ENCODE data around the gene ELAVL4.

Gene ELAVL4

DNA sequence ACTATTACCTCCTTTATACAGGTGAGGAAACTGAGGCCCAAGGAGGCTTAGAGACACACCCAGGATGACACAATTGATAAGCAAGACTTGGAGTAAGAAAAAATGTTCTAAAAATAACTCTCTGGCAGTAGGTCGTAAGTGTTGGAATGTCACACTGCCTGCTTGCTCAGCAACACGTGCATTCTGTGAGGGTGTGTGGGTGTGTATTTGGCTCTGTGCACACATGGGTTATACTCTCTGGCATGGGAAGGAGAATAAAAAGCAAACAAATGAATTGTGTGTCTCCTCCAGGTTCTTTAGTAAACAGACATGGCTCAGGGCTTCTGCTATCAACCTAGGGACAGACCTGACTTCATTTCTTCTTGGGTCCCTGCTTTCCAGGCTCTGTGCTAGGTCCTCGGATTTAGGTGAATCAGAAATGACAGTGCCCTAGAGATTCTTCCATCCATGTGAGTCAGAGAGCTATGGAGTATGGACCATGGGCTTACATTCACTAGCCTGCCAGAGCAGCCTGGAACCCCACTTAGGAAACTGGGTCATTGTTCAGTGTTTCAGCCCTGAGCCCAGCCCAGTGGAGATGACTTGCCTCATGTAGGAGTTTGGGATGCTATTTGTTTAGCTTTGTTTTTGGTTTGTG lies 72.4 kb downstream of the ELAVL4 start:
- no peak for DNase-seq

DNA sequence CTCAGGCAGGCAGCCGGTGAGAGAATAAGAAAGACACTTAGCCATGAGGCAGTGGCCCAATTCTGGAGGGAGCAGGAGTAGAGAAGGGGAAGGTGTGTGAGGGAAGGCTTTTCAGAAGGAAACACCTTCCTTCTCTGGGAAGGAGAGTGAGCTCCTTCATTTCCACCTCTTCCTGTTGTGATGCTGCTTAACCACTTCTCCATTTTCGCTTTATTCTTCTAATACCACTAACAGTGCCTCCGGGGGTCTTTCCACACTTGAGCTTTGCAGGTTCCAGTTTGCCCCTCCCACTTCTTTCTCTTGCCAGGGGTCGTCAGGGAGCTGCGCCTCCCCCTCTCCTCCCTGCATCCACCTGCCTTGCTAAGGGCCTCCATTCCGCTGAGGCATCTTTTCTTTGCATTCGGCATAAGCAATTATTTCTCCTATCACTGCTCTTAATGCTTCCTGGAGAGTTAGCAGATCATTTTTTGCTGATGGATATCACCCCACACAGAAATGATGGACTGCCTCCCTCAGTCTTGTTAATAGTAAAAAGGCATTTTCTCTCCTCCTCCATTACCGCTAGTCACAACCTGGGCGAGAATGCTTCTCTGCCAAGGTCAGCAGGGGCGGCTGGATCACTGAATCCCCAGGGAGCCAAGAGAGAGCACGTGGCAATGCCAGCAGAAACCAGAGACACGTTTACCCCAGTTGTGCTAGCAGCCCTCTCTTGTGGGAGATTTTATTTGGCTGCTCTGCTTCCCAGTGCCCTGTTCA lies 74.8 kb downstream of the ELAVL4 start:
- no peak for DNase-seq

DNA sequence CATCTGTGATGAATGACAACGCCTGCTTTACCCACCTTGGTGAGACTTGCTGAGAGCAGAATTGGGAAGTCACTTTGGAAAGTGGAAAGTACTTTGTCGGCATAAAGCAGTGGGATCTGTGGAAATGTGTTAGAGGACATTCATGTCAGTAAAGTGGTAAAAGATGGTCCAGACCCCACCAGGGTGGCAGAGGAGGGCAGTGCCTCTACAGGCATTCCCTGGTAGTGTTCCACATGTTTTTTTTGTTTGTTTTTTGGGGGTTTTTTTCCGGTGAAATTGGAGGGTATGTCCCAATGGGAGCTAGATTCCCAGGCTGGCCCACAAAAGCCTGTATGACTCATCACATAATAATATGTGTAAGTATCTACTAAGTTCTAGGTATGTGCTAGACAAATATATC lies 80.6 kb downstream of the ELAVL4 start:
- DNase-seq, result no peak

DNA sequence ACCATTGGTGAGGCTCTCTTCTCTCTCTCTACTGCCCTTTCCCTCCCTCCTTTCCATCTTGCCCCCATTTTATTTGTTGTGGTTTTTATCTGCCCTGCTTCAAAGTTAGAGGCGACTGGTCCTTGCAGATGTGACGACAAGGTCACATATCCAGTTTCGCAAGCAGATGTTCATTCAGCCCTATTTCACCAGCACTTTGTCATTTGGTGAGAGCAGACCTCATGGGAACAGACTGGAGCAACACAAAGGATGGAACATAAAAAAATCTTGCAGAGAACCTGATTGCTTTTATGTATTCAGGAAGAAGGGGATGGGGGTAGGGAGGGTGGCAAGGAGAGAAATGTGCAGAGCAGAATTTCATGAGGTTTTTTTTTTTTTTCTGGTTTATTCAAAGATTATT lies 84.3 kb downstream of the ELAVL4 start:
- DNase-seq, result no peak

DNA sequence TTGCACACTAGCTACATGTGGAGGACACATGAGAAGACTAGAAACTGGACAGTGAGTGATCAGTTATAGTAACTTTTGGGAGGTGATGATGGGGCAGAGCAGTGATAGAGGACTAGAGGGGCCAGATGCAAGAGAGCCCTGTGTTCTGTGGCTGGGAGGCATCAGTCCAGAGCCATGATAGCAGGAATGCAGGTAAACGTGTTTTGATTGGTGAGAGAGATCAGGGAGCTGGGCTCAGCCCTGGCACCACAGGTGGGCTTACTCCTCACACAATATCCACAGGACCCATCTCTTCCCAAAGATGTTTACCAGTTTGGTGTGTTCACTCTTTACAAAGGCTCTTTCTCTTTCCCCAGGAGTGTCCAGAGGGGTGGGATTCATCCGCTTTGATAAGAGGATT lies 86.5 kb downstream of the ELAVL4 start:
- no peak for DNase-seq

DNA sequence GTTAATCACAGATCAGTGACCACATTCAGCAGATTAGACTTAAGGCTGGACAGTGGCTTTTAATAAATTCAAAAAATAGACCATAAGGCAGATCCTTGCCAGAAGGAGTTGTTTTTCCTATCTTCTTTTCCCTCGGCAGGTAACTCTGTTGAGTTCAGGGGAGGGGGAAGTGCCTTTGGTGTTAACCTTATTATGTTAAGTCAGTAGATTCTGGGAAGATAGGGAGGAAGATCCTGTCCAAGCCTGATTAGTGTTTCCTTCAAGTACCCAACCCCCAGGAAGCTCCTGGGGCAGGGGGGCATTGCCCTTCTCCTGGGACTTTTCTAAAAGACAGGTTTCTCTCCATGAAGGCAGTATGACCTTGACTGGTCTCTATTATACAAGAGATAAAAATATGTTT lies 87.4 kb downstream of the ELAVL4 start:
- DNase-seq, result no peak

DNA sequence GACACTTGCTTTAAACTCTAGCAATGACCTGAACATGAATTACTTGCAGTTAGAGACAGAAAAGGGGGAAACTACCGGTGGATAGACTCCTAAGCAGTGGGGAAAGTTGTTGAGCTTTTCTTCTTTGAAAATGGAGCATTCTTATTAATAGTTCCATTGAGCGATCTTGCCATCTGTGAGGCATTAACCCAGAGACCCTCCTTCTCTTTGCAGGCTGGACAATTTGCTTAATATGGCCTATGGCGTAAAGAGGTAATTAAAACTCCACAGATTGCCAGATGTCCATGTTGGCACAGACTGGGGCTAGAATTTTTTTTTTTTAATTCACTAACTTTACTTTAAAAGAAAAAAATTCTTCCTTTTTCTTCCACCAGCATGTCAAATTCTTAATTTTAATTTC lies 88.5 kb downstream of the ELAVL4 start:
- DNase-seq, result no peak

DNA sequence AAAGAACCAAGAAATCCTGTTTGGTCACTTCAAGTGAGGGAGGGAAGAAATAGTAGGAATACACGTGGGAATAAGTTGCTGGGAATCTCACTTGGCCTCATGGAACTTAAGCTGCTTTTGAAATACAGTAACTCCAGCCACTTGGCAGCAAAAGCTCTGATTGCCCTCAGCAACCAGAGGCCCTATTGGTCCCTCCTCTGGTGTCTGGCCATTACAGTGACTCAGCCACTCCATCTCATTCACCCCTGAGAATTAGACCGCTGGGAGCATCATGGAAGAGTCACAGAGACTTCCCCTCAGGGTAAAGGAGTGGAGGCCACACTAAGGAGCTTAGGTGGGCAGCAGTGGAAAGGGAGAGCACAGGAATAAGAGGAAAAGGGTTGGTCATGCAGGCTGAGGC lies 99.6 kb downstream of the ELAVL4 start:
- no peak for DNase-seq

DNA sequence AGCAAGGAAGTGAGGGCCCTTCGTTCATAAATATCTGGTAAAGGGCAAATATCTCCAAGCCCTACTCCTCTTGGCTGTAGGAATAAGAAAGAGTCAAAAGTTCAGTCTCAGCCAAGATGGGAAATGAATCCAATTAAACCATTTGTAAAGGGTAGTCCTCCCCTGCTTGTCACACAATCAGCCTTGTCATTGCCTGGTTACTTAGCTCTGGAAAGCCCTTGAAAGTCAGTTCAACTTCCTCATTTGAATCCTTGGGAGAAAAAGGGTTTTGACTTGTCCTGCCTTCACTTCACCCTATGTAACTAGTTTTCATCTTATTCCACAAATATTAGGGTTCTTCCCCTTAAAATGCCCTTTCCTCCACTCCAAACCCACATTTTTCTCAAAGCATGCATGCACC lies 100.0 kb downstream of the ELAVL4 start:
- DNase-seq, result no peak

DNA sequence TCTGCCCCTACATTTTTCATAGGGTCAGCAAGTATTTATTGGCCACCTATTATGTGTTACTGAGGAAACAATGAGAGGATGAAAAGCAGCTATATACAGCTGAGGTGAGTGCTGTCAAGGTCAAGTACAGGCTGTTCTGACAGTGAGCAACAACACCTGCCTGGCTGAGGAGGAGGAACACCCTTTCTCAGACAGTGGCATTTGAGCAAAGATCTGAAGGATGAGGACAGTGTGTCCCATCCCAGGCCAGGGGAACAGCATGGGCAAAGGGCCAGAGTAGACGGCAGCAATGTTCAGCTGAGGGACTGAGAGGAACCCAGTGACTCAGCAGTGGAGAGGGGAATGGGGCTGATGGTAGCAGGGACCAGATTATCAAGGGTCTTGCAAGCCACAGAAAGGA lies 101.0 kb downstream of the ELAVL4 start:
- no peak for DNase-seq

DNA sequence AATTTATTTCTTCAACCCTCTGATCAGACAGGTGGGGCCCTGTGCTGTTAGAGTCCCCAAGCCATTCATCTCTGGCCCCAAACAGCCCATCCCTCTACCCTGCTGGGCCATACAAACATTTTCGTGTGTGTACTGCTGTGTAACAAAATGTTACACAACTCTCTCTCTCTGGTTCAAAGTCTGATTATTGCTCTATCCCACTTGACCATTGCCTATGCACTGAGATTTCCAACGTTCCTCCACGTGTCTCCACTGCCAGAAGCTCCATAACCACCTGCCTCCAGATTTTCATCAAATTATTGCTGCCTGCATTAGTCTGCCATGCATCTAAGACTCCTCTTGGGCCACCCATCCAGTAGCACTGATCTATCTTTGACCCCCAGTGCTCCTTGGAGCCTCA lies 104.8 kb downstream of the ELAVL4 start:
- DNase-seq, result no peak

DNA sequence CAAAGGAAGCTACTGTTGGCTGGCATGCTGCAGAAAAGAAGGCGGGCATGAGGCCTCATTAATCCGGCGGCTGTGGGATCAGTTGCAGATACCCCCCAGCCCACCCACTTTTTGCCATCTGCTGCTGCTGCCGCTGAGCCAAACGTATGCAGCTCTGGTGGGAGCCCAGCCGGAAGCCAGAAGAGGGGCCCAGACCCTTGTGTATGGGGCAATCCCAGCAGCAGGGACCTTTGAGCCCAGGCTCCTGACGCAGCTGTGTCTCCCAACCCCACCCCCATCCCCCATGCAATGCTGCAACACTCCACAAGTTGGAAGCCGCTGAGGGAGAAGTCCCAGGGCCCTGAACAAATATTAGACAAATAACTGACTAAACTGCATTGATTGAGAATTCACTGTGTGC lies 106.0 kb downstream of the ELAVL4 start:
- DNase-seq, result no peak

DNA sequence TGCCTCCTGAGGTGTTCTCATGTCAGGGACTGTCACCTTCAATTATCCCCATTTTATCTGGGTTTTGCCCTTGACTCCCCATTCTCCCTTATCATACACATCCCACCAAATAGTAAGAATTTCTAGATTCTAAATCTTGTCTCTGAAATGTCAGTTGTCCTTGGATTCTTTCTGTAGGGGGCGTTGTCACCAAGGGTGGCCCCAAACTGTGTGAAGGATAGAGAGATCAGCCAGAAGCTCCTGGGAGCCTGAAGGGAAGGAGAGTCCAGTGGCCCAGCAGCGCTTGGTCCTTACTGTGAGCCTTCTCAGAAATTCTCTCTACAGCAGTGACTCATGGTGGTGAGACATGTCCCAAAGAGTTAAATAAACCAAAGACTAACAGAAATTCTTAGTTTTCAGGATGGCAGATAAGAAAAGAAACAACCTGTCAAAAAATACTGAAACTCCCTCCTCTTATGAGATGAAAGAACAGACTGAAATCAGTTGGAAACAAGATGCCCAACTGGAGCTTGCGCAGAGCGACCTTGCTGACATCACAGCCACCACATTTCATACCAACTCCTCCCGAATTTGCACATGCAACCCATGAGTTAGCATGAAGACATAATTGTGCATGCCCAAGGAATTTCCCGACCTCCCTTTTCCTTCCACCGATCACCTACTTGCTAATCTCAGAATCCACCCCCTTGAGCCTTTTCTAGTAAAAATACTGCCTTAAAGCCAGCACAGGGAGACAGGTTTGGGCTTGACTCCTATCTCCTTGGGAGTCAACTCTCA lies 109.8 kb downstream of the ELAVL4 start:
- no peak for DNase-seq

DNA sequence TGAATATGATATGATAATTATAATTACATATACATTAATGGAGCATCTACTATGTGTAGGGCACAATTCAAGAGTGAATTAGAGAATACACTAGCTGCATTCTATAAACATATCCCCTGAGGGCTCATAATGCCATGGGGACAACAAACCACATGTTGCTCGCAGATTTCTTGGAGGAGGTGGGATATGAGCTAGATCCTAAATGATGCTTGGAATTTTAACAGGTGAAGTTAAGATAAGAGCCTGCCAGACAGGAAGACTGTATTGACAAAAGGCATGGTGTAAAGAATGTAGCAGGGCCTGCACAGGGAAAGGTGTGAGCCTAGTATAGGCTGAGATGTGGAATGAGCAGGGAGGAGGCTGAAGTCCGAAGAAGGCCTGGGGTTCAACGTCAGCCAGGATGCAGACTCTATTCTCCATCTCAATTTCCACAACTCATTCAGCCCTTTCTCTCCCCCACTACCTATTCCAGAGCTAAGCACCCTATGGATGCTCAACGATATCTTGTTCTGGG lies 120.2 kb downstream of the ELAVL4 start:
- no peak for DNase-seq

DNA sequence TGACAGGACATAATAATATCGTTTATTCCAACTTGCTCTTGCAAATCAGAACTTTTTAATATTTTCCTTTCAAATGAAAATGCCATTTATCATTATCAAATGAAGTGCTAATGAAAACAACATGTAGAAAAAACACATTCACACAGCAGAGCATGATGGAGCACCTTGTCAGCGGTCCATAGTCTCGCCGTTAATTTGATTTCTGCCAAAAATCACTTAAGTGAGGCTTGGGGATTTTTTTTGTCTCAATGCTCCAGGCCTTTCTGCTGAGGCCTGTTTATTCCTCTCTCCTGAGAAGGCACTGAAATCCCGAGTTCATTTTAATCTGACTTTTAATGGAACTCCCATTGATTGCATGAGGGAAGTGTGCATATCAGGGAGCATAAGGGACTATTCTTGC lies 122.5 kb downstream of the ELAVL4 start:
- no peak for DNase-seq

DNA sequence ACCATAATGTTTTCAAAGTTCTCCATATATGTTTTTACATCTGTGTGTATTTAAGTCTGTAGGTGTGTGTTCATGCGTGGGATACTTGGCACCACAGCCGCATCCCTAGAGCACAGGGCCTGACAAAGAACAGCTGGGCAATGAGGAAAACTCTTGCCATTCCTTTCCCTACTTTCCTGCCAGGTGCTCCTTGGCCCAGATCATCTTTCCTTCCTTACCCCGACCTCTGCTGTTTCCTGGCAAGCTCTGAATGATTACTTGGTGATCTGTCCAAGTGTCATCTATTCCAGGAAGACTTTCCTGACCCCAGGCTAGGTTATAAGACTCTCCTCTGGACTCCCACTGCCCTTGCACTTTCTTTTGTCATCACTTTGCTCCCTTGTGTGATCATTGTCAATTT lies 123.6 kb downstream of the ELAVL4 start:
- no peak for DNase-seq

DNA sequence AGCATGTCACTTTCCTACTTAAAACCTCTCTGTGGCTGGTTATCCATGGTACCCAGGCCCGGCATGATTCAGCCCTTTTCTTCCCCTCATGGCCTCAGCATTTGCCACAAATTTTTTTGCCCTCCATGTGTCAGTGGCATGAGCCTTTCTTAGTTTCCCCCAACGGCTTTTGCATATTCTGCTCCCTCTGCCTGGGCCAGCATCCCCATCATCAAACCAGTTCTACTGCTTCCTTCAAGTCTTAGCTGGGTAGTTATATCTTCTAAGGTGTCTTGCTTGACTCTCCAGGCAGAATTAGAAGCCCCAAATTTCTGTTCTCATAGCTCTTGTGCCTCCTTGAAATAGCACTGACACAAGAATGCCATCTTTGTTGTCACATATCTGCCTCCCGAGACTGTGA lies 127.9 kb downstream of the ELAVL4 start:
- DNase-seq, result no peak

DNA sequence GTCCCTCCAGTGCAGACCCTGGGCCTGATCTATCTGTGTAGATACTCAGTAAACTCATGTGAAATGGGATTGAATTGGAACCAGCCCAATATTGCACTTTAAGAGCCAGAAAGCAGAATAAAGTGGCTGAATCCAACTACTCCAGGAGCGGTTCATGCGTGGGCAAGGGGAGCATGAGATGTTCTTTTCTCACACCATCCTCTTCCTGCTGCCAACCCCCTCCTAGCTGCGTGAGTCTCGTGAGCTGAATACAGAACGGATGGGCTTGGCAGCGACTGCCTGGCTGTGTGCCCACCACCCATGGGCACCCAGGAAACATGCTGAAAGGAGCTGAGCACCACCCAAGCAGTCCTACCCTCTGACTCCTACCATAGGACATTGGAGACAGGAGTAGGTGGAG lies 128.3 kb downstream of the ELAVL4 start:
- no peak for DNase-seq

DNA sequence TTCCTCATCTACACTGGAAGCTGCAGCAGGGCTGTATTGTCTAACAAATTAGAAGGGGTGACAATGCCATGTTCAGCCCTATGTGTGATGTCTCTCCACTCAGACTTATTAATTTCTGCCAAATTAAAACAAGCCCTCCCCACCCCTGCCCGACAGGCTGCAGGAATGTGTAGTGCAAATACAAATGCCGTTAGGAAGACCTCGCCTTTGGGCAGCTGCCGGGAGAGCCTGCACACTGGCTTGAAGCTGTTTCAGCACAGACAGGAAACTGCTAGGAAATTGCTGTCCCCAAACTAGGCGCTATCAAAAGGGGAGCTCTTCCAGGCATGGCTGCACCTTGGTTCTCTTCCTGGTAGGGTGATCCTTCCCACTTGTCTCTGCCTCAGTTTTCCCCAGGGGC lies 135.2 kb downstream of the ELAVL4 start:
- DNase-seq, result no peak

DNA sequence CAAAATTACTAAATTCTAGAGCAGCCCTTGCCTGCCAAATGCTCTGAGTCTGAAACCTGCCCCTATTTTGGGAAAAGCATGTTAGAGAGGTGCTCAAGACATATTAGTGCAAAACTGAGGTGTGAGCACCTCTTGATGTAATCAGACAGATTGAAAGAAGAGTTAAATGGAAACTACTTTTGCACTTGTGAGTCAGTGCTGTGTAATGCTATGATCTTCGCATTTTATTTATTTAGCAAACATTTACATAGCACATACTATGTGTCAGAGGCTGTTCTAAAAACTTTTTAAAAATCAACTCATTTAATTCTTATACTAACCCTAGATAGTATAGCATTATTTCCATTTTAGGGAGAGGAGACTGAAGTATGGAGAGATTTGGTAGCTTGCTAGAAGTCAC lies 138.1 kb downstream of the ELAVL4 start:
- DNase-seq, result no peak

DNA sequence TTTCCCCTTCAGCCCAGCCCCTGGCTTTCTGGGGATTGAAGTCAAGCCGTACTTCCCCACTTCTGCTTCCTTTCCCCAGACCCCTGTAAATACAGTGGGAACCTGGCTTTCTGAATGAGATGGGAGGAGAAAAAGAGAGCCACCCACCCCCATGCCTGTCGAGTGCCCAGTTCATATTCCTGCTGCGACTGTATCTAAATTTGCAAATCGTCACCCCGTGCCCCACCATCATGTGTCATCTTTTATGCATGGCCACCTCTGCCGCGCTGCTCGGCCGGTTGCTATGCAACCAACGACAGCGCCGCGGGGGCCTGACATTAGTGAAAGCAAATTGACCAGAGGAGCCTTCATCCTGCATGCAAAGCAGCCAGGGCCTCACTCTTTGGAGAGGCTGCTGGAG lies 143.0 kb downstream of the ELAVL4 start:
- no peak for DNase-seq

DNA sequence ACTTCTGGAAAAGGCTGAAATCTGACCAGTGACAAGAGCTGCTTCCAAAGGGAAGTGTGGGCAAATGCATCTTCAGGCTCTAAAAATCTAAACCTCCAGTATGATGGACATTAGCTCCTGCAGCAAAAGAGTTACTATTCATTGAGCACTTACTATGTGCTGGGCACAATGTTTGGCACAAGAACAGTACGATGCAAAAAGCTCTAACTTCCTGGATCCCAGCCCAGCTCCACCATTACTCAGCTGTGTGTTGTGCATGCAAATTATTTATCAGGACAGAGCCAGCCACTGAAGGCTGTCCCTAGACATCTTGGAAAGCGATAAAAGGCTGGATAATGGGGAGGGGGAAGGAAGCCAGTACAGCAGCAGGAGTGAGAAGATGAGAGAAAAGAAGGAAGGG lies 143.5 kb downstream of the ELAVL4 start:
- DNase-seq, result no peak

Data from GF-D8 (cell line).